Thyroid gland (tissue), 4 donors: ENCODE data around the gene POU2AF2.

Source experiments
- POLR2A ChIP-seq, 2 donors: fragments of 450-650 bp; IDR thresholded peaks; one replicate each; pipeline ENCODE4 v1.6.1; 2017; ENCODE audit warnings: antibody characterized with exemption in 2 of 2, mild to moderate bottlenecking in 2 of 2, moderate library complexity in 1 of 2
- TF ChIP-seq, protein P1 (sequence below), 6 experiments: fragments of 200-600 bp in 3 of 6; fragments of 450-650 bp in 3 of 6; sonication (generic) in 3 of 6; IDR thresholded peaks; one replicate each; pipeline ENCODE4 v1.5.1; 2016 to 2019; ENCODE audit warnings: antibody characterized with exemption in 6 of 6, mild to moderate bottlenecking in 2 of 6, inconsistent platforms in 1 of 6, moderate library complexity in 1 of 6

- TF ChIP-seq, protein P1, sequence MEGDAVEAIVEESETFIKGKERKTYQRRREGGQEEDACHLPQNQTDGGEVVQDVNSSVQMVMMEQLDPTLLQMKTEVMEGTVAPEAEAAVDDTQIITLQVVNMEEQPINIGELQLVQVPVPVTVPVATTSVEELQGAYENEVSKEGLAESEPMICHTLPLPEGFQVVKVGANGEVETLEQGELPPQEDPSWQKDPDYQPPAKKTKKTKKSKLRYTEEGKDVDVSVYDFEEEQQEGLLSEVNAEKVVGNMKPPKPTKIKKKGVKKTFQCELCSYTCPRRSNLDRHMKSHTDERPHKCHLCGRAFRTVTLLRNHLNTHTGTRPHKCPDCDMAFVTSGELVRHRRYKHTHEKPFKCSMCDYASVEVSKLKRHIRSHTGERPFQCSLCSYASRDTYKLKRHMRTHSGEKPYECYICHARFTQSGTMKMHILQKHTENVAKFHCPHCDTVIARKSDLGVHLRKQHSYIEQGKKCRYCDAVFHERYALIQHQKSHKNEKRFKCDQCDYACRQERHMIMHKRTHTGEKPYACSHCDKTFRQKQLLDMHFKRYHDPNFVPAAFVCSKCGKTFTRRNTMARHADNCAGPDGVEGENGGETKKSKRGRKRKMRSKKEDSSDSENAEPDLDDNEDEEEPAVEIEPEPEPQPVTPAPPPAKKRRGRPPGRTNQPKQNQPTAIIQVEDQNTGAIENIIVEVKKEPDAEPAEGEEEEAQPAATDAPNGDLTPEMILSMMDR (IDR thresholded peaks at IDR 0.05), result no peak
- no peak for TF ChIP-seq POLR2A (IDR thresholded peaks at IDR 0.05)
Observed at GRCh38 chr11:111206472-111206871, 39.1 kb upstream of the POU2AF2 start.
